Colonic mucosa (tissue), 4 donors: ENCODE results near the gene BCKDHB. TPM values are rescaled to one million over a fixed set of nuclear protein-coding genes. Genes with fewer than 3 reads are reported as not detected.

Experiments used
- DNase-seq: peaks from one replicate; pipeline ENCODE4 v3.0.0-alpha.2; 2020
- H3K27ac ChIP-seq: fragments of 200-600 bp; one replicate; pipeline ENCODE4 v1.8.0; 2021
- H3K27me3 ChIP-seq: fragments of 200-600 bp; one replicate; pipeline ENCODE4 v1.8.0; 2021
- H3K36me3 ChIP-seq: fragments of 200-600 bp; one replicate; pipeline ENCODE4 v1.8.0; 2021
- H3K4me1 ChIP-seq: fragments of 200-600 bp; one replicate; pipeline ENCODE4 v1.8.0; 2021; ENCODE audit warnings: mild to moderate bottlenecking
- H3K4me3 ChIP-seq: fragments of 200-600 bp; one replicate; pipeline ENCODE4 v1.8.0; 2021
- H3K9ac ChIP-seq, 2 donors: one replicate each; pipeline ENCODE4 v1.7.0; 2013; ENCODE audit warnings: control low read depth in 2 of 2, low read depth in 2 of 2, low read length in 2 of 2
- H3K9me3 ChIP-seq: fragments of 200-600 bp; one replicate; pipeline ENCODE4 v1.8.0; 2021
- intact Hi-C: fragments of 100-400 bp; cut with DNase I; formaldehyde crosslinking; loops from one replicate; pipeline ENCODE4 v1.14.1; 2022
- total RNA-seq, 2 donors: library from RNA; stranded (reverse); fragmentation: NEBNext Ultra II Directional in 1 of 2; extraction: Animal tissue kit (Norgen Biotek cat#: 25700) in 1 of 2; gene quantifications; one replicate each; pipeline ENCODE4 v1.2.1, GENCODE V29; 2021
- TF ChIP-seq, protein P1 (sequence below): fragments of 200-600 bp; IDR thresholded peaks from one replicate; pipeline ENCODE4 v1.8.0; 2022; ENCODE audit warnings: antibody characterized with exemption, mild to moderate bottlenecking
- donor health status: healthy.
- donor health status: DM: no; HTN: no; CAD: no.
- donor health status: DM: no; HTN: no; CAD: no.

Gene BCKDHB
- total RNA-seq, 2 donors from 2014 or later = 27.4 to 47.1 TPM

DNA sequence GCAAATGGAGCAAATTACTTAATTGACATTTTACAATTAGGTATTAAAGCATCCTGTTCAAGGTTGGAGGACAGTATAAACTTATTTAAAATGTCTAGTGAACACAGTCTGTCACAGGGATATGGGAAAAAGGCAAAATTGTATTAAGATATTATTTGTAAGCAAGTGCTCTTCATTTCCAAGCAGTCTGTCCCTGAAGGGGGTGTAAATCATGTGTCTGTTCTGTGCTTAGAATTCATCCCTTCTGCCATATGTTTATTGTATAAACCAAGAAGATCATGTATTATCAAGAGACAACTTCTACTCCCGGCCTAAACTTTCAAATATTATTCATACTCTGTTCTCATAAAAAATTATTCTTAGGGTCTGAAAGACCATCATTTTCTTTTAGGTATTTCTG lies 144.8 kb downstream of the BCKDHB start:
- H3K36me3 ChIP-seq = no peaks in the 10 kb centered on the region
- no peak for DNase-seq
- H3K9me3 ChIP-seq = no peaks in the 10 kb centered on the region
- H3K4me3 ChIP-seq = no peak overlapping the region
- intact Hi-C loops = no loop called here
- H3K27ac ChIP-seq = no peak overlapping the region
- TF ChIP-seq, protein P1, sequence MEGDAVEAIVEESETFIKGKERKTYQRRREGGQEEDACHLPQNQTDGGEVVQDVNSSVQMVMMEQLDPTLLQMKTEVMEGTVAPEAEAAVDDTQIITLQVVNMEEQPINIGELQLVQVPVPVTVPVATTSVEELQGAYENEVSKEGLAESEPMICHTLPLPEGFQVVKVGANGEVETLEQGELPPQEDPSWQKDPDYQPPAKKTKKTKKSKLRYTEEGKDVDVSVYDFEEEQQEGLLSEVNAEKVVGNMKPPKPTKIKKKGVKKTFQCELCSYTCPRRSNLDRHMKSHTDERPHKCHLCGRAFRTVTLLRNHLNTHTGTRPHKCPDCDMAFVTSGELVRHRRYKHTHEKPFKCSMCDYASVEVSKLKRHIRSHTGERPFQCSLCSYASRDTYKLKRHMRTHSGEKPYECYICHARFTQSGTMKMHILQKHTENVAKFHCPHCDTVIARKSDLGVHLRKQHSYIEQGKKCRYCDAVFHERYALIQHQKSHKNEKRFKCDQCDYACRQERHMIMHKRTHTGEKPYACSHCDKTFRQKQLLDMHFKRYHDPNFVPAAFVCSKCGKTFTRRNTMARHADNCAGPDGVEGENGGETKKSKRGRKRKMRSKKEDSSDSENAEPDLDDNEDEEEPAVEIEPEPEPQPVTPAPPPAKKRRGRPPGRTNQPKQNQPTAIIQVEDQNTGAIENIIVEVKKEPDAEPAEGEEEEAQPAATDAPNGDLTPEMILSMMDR = no peak
- H3K27me3 ChIP-seq = no peaks in the 10 kb centered on the region
- no peaks in the 10 kb centered on the region for H3K4me1 ChIP-seq
- no peak overlapping the region for H3K9ac ChIP-seq

DNA sequence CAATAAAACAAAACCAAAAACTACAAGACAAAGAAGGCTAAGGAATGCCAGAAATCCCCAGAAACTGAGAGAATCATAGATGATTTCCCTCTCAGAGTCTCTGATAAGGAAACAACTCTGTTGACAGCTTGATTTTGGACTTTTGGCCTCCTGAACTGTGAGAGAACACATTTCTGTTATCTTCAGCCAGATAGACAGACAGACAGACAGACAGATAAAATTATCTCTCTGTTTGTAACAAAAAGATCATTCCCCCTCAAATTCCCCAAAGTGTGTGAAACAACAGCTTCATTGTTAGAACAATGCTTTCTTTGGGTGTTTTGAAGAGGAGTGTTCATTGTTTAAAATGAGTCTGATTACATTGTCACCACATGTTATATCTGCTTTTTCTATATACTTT lies 148.2 kb downstream of the BCKDHB start:
- Histone ChIP-seq H3K36me3 (no peaks in the 10 kb centered on the region), H3K9me3 (no peaks in the 10 kb centered on the region), H3K27me3 (no peaks in the 10 kb centered on the region), H3K9ac (no peak overlapping the region), H3K4me3 (no peak overlapping the region), H3K27ac (no peak overlapping the region), H3K4me1 (no peaks in the 10 kb centered on the region)
- TF ChIP-seq, protein P1 = no peak
- intact Hi-C loops = no loop called here
- no peak for DNase-seq

DNA sequence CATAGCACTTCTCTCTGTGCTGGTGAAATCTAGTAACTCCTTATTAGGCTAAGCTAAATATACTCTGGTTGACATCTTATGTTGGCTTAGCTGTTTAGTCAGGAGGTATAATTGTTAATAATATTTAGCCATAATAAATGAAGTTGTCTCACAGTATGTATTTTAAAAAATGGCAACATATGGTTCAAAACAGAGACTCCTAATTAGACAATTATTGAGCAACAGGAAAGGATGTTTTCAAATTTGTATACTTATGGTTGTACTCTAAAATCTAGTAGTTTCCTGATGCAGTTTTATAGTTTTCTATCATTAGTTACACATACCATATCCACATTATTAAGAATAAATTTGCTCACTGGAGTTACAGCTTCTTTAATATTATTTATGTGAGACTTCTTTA lies 150.2 kb downstream of the BCKDHB start:
- no peaks in the 10 kb centered on the region for H3K27me3 ChIP-seq
- H3K9me3 ChIP-seq = no peaks in the 10 kb centered on the region
- intact Hi-C loops = no loop called here
- no peak overlapping the region for H3K9ac ChIP-seq
- no peaks in the 10 kb centered on the region for H3K36me3 ChIP-seq
- TF ChIP-seq, protein P1 = no peak
- no peaks in the 10 kb centered on the region for H3K4me1 ChIP-seq
- H3K4me3 ChIP-seq = no peak overlapping the region
- H3K27ac ChIP-seq = no peak overlapping the region
- DNase-seq = no peak

DNA sequence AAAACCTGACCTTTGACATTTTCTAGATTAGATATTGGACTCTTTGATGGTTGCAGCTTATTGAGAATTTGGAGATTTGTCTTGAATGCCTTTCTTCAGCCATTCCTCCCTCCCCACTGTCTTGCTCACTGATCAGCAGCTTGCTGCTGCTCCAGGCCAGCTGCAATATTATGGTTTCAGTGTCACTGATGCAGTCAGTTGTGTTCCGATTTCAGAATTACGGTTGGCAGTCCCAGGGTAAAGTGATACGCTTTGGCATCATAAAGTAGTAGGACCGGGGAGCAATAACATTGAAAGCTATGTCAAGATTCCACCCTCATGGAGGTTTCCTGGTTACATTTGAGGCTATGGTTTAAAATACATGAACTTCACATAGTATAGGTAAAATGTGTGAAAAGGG lies 152.6 kb downstream of the BCKDHB start:
- Histone ChIP-seq H3K27ac (no peak overlapping the region), H3K9ac (no peak overlapping the region), H3K9me3 (no peaks in the 10 kb centered on the region), H3K36me3 (no peaks in the 10 kb centered on the region), H3K4me1 (no peaks in the 10 kb centered on the region), H3K4me3 (no peak overlapping the region), H3K27me3 (no peaks in the 10 kb centered on the region)
- no peak for DNase-seq
- TF ChIP-seq, protein P1 = no peak
- intact Hi-C loops = no loop called here

DNA sequence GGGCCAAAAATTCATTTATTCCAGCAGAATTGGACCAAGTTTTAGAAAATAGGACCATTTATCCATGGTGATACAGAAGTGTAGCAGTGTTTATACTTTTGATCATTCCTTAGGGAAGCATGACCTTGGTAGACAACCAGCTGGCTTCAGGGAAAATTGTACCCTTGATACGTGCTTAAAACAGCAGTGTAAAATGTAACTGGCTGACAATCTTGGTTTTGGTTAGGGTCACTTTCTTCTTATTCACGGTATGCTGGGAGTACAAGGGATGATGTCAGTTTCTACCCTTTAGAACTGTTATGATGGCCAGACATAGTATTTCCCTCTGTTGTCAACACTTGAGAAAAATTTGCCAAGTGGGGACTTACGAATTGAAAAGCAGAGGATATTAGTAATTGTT lies 157.1 kb downstream of the BCKDHB start:
- TF ChIP-seq, protein P1 = no peak
- DNase-seq = no peak

More for the DNA sequence above, 157.1 kb downstream of the BCKDHB start:
- Histone ChIP-seq H3K9me3 (no peaks in the 10 kb centered on the region), H3K27ac (no peak overlapping the region), H3K27me3 (no peaks in the 10 kb centered on the region), H3K4me1 (no peaks in the 10 kb centered on the region), H3K36me3 (no peaks in the 10 kb centered on the region), H3K9ac (no peak overlapping the region), H3K4me3 (no peak overlapping the region)
- intact Hi-C loops = no loop called here
